GM19452 (cell line): ENCODE data around the gene SRCAP.

Experiments used
- ATAC-seq: cut with Tn5 transposase; IDR thresholded peaks from one replicate; pipeline ENCODE4 v1.9.1; 2021; ENCODE audit not compliant: unreplicated experiment

The SRCAP gene

DNA sequence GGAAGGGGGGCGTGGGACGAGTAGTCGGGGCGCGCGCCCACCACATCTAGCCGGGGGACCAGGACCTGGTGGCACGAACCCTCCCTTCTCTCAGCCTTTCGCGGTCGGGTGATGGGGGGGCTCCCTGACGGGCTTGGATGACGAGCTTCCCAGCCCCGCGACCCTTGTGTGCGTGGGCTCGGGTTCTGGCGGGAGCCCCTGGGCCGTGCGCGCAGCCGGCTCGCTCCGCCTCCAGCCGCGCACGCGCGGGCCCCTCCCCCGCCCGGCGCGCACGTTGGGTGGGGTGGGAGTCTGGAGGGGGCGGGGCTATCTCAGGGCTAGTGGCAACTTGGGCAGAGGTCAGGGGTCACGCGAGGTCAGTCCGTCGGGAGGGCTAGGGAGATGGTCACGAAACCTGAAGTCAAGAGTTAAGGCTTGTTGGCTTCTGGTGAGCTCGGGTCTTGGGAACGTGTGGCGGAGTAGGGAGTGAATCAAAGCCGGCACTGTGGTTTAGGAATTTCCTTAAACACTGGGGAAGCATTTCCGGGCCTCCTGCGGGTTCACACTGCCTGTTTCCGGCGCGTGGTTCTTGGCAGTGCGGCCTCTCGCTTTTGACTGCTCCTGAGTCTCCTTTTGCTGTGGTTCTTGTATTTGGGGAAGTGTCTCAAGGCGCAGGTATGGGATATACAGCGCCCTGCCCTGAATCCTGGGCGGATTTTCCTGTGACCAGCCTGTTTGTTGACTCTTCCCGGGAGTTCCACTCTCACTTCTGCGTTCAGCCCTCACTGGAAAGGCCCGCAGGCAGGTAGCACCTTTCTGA lies at the start of gene SRCAP:
Gene SRCAP (plus strand): TSS at position 356 of the 799 bp plus-strand sequence. CDS start 1,654 bp downstream, outside the sequence.
- peak; percentile 39 for ATAC-seq

DNA sequence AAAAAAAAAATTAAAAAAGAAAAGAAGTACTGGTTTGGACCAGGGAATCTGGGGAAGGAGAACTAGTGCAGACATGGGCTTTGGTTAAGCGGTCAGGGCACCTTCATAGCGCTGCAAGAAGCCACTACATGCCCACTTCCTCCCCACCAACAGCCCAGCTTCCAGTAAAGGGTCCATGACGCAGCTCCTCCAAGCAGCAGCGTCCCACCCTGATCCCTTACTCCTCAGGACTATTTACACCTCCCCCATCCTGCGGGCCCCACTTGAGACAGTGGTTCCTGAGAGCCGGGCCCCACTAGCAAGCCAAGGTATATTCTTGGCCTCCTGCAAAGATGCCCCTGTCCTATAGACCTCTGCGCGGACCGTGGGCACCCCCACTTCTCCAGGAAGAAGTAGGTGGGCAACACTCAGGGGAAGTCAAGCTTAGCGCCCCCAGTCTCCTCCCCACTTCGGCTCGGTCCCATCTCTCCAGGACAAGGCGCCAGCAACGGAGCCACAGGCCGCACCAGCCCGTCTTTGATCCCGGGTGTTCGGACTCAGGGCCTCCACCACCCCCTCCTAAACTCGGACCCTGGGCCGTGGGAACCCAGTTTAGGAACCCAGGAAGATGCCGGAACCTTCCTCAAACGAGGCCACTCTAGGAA lies 49.1 kb upstream of the SRCAP start:
- no peak for ATAC-seq

DNA sequence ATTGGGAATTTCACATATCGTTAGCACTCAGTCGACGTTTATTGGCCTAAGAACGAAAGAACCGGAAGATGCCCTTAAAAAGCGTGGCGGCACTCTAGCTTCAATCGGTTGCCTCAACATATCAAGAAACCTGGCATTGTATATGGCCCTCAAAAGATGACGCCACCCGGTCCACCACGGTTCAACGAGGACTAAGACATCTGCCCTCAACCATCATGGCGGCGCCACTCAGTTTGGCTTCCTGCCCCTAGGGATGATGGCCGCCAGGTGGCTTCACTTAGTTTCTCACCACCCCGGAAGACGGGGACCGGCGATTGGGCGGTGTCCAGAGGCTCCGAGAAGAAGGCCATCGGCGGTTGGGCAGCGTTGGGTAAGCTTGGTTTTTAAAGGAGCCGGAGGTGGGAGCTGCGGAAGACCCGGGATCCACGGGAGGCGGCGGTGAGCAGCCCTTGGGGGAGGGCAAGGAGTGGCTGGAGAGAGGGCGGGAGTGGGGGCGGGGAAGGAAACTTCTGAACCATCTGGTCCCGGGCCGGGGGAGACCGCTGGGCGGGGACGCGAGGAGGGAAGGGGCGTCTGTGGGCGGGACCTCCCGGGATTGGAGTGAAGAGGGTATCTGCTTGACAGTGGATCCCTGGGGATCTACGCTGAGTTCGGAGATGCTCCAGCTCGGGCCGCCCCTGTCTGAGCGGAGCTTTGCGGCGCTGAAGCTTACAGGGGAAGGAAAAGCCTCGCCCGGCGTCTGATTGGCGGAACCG lies 48.4 kb upstream of the SRCAP start, which contains the start of gene PRR14:
Gene PRR14 (plus strand): TSS at position 592 of the 755 bp plus-strand sequence. CDS start 686 bp downstream, outside the sequence.
- peak; percentile 72 for ATAC-seq

DNA sequence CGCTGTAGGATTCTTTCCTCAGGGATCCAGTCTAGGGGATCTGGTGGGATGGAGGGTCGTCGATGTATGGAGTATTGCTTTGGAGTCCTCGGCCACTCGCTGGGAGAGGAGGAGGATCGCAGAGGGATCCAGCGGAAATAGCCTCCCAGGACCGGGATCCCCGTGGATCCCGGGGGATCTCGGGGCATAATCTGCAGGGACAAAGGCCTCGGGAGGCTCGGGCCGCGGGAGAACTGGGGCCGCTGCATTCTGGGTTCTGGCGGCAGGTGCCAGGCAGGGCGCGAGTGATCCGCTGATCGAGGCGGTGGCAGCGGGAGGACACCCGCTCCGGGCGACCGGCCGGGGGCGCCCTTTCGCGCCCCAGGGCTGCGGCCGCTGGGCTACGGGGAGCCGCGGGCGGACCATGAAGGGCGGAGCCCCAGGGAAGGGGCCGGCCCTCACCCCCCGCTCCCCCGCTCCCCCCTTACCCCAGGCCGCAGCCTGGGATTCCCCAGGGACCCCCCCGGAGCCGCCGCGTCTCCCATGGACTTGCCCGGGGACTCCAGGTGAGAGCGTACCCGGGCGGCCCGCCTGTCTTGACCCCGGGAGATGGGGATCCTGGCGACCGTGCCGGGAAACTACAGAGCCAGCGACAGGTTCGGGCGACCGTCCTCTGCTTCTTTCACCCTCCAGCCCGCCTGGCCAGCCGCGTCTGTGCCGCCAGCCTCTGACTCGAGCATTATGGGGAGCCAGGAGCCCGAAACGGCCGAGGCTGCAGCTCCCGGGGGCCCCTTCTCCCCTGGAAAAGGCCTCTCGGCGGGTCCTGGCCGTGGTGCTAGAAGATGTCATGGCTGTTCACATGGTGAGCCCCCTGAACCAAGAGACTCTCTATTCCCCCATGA lies 47.6 kb upstream of the SRCAP start:
- peak; percentile 46 for ATAC-seq

DNA sequence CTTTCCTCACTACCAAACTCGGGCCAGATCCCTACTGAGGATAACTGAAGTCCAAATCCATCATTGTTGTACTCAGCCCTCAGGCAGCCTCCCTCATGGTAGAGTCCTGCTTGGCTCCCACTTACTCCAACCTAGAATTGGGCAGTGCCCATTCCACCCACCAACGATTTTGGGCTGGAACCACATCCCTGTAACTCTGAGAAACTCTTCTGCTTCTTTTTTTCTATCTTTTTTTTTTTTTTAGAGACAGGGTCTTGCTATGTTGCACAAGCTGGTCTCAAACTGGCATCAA lies 47.0 kb upstream of the SRCAP start:
- ATAC-seq: no peak

DNA sequence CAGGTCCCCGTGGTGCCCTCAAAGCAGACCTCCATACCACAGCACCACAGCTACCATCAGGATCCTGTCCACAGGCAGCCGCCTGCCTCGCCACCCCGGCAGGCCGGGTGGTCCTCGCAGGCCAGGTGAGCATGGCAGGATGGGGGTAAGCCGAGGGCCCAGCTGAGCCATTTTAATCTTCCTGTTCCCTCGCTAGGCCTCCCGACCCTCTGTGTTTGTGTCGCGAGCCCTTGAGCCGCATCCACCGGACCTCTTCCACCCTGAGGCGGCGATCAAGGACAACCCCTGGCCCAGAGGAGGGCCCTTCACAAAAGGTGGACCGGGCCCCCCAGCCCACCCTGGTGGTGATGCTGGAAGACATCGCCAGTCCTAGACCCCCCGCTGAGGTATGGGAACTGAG lies 46.3 kb upstream of the SRCAP start:
- ATAC-seq: no peak

DNA sequence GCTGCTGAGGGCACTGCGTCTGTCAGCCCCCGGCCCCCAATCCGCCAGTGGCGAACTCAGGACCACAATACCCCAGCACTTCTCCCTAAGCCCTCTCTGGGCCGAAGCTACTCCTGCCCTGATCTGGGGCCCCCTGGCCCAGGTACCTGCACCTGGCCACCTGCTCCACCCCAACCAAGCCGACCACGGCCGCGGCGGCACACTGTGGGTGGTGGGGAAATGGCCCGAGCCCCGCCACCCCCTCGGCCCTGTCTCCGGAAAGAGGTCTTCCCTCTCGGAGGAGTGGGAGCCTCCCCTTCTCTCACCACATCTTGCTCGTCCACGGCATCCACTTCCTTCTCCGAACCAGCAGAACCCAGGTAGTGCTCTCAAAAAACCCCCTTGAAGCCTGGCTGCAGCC lies 44.1 kb upstream of the SRCAP start:
- ATAC-seq: no peak

DNA sequence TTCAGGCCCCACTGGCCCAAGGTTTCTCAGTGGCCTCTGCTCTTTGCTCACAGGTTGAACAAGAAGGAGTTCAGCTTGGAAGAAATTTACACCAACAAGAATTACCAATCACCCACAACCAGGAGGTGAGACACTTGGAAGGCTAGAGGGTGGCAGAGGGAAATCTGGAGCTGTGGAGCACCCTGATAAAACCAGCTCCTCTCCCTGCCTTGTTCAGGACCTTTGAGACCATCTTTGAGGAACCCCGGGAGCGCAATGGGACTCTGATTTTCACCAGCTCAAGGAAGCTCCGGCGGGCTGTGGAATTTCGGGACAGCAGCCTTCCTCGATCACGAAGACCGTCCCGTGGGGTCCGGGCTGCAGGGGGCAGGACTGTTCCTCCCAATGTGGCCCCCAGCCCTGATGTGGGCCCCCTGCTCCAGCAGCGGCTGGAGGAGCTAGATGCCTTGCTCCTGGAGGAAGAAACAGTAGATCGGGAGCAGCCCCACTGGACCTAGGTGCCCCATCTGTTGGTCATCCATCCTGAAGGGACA lies 43.1 kb upstream of the SRCAP start:
- ATAC-seq: no peak

DNA sequence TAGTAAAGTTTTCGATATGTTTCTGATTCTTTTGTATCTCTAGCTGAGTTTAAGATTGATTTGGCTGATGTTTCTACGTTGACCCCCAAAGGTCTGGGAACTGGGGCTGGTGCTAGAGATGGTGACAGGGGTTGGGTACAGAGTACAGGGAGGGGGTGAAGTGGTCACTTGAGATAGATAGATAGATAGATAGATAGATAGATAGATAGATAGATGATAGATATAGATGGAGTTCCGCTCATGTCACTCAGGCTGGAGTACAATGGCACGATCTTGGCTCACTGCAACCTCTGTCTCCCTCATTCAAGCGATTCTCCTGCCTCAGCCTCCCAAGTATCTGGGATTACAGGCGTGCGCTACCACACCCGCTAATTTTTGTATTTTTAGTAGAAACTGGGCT lies 42.6 kb upstream of the SRCAP start:
- ATAC-seq: no peak

DNA sequence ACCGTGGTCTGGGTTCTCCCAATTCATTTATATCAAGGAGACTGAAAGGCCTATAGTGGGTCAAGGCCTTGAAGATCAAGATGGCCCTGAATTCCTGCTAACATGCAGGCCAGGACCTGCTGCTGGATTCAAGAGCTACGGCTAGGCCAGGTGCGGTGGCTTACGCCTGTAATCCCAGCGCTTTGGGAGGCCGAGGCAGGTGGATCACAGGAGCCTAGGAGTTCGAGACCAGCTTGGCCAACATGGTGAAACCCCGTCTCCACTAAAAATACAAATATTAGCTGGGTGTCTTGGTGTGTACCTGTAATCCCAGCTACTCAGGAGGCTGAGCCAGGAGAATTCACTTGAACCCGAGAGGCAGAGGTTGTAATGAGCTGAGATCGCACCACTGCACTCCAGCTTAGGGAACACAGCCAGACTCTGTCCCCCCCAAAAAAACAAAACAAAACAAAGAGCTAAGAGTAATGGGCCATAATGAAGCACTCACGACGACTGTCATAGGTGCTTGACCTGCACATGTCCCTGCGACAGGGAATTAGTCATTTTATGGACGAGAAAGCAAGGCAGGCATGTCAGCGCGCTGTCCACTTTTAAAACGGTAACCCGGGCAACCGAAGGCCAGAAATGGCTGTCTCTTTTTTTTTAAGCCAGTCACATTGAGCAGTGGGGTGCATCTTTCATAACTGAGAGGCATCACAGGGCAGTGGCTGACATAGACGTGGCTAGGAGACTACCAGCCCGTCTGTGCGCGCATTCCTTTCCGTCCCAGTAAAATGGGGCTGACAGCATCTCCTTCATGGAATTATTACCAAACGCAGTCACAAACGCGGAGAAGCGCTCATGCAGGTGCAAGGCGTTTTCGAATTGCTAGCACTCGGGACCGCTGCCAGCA lies 41.8 kb upstream of the SRCAP start:
- peak; percentile 0 for ATAC-seq

DNA sequence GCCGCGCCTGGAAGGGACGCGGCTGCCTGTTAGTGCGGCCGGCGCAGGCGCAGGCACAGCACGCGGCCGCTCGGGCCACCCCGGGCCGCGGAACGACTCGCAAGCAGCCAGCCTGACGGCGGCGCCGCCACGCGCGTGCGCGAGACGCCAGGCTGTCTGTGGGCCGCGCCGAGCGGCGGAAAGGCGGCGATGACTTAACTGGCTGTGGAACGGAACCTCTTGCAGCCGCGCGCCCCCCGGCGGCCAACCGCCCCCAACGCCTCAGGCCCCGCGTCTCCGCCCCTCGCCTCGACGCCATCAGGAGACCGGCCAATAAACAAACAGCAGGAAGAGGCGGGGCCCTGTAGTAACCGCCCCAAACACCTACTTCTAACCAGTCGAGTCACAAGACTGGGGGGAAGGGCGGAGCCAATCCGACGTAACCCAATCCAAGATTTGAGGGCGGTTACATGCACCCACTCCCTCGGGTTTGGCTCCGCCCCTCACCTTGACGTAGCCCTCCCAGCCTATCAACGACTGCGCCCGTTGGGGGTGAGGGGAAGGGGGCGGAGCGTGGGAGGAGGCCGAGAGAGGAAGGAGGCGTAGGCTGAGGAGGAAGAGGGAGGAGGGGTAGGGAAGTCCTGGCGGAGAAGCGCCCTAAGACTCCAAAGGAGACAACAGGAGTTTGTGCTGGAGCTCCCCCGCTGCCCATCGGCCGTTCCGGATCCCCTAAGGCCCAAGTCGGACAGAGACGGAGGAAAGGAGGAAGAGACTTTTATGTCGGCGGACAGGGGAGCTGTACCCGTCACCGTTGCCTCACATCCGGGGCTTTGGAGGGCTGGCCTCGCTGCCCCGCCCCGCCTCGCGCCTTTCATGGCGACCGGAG lies 40.9 kb upstream of the SRCAP start, which contains the start of gene FBRS:
Gene FBRS (plus strand): TSS at position 566 of the 865 bp plus-strand sequence. CDS start 1,088 bp downstream, outside the sequence.
- peak; percentile 68 for ATAC-seq

DNA sequence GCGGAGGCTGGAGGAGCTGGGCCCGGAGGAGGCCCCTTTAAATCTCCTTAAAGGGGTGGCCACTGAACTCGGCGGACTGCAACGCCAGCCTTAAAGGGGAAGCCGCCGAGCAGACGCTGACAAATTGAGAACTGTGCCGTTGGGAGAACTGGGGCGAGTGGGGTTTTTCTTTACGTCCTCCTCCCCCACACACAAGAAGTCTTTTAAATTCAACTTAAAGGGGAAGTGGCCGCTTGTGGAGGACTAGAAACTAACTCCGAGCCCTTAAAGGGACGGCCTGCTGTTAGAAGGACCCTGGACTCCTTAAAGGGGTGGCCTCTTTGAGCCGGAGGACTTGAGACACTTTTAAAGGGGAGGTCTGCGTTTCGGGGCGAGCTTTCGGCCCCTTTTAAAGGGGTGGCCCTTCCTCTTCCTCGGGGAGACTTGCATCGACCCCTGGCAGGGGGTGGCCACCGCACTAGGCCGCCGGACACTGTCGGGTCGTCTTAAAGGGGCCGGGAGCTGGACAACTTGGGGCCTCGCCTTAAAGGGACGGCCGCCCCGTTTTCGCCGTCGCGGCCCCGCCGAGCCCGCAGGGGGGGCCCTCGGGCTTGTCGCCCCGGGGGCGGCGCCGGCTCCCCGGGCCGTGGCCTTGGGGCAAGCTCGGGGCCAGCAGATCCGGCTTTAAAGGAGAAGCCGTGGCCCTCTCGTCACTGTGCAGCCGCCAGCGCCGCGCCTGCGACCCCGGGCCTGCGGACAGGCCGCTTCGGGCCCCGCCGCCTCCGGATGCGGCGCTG lies 40.1 kb upstream of the SRCAP start:
- ATAC-seq: peak; percentile 25

DNA sequence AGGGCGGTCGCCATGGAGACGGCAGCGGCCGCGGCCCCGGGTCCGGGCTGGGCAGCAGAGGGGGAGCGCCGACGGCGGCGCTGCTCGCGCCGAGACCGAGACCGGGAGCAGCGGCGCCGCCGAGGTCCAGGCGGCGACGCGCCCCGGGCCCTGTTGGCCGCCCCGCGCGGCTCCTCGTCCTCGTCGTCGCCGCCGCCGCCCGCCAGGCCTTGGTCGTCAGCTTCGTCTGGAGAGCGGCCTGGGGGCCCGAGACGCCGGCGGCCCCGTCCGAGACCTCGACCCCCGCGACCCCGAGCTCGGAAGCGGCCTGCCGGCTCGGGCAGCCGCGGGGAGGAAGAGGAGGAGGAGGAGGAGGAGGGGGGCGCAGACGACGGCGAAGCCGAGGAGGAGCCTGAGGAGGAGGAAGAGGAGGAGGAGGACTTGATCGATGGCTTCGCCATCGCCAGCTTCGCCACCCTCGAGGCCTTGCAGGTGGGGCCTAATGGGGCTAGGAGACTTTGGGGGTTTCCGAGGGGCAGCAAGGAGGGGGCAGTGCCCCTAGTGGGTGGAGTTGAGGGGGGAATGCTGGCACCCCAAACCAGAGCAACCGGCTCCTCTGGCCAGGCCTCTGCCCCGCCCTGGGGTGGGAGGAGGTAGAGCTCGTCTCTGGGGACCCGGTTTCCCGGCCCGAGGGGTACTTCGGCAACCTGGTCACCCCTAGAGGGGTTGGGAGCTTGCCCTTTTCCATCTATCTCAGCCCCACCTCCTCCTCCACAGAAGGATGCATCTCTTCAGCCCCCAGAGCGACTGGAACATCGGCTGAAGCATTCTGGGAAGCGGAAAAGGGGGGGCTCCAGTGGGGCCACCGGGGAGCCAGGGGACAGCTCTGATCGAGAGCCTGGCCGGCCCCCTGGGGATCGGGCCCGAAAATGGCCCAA lies 39.2 kb upstream of the SRCAP start:
- no peak for ATAC-seq

DNA sequence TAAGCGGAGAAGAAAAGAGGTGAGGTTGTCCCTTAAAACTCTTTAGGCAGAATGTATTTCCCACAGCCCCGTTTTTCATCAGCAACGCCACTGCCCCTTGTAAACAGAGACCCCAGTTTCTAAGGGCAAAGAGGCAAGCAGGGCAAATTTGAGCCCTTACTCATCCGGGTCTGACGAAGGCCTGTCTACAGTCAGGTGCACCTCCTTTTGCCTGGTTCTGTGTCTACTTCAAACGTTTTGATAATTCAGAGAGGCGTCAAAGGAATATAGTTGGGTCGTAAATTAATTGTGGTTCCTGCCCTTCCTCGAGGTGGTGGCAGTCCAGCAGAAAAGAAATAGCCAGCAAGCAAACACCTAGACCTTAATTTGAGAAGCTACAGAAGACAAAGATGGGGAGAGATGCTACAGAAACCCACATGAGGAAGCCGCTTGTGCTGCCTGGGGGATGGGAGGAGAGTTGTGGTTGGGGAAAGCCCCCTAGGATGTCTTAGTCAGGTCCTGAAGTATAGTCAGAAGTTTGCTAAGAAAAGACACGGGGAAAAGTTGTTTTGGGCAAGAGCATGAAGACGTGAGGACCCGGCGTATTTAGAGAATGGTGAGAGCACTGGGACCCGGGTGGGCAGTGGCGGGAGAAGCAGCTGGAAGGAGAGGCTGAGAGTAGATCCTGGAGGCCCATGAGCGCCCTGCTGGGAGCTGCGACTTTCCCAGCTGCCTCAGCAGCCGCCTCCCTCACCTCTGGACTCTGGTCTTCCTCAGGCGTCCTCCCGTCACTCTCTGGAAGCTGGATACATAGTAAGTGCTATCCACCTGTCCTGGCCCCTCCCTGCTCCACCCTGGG lies 38.3 kb upstream of the SRCAP start:
- ATAC-seq: no peak

DNA sequence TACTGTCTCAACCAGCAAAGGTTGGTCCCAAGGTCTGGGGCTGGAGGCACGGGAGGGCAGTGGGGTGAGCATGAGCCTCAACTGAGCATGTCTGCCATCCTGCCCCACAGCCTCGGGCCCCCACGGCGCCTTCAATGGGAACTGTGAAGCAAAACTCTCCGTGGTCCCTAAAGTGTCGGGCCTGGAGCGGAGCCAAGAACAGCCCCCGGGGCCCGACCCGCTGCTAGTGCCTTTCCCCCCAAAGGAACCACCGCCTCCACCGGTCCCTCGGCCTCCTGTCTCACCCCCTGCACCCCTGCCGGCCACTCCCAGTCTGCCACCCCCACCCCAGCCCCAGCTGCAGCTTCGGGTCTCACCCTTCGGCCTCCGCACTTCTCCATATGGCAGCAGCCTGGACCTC lies 36.5 kb upstream of the SRCAP start:
- ATAC-seq: no peak

DNA sequence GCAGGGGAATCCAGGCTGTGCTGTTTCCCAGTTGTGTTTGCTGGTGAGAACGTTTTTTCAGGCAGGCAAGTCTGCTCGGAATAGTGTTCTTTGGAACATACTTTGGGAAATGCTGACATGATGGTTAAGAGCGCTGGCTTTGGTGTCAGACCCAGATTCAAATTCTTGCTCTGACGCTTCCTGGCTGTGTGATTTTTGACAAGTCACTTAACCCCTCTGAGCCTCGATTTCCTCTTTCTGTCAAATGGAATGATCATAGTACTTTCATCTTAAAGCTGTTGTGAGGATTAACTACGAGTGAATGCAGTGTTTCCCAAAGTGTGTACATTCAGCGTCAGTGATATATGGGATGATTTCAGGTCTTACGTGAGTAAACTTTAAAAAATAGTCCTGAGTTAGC lies 35.9 kb upstream of the SRCAP start:
- ATAC-seq: no peak
